Fibroblast of pulmonary artery (primary cell): ENCODE measurements around the gene CBL.

Experiments used
- DNase-seq: peaks from one replicate; pipeline ENCODE4 v3.0.0-alpha.2; 2010; ENCODE audit warnings: low read depth
- H3K4me3 ChIP-seq: replicated peaks from 2 replicates; pipeline ENCODE4 v1.5.1; 2011; ENCODE audit warnings: low read depth, mild to moderate bottlenecking, control low read depth, low read length, moderate library complexity
- CTCF ChIP-seq: IDR thresholded peaks from 2 replicates; pipeline ENCODE4 v1.5.1; 2011; ENCODE audit warnings: mild to moderate bottlenecking, control low read depth, low read length, inconsistent platforms; ENCODE audit errors: missing control alignments

The CBL gene

GRCh38 chr11:119205574-119206510, at the start of gene CBL:
Gene CBL, plus strand, starts transcription at chr11:119206339. Its CDS starts 79 bp downstream, at chr11:119206418.
- TF ChIP-seq CTCF: peak; percentile 73
- peak; percentile 89 for DNase-seq
- peak within 1 kb of the TSS; percentile 92 for H3K4me3 ChIP-seq

DNA sequence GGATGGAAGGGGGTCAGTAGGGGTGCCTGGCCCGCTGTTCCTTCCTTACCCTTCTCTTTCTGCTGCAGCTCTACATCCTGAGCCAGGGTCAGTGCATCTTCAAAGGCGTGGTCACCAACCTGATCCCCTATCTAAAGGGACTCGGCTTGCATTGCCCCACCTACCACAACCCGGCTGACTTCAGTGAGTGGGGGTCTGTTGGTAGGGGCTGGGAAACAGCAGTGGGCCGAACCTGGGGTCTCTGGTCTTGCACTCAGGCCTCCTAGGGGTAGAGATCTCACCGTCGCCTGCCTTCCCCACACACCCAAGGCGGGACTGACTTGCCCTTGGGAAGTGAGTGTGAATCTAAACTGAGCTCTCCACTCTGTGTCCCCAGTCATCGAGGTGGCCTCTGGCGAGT, 49.6 kb upstream of the CBL start:
- H3K4me3 ChIP-seq: no peak overlapping the region
- no peak for TF ChIP-seq CTCF
- no peak for DNase-seq

- no peak for TF ChIP-seq CTCF
- H3K4me3 ChIP-seq: no peak overlapping the region
- no peak for DNase-seq
Measured at GRCh38 chr11:119157063-119157462, 49.1 kb upstream of the CBL start.

DNA sequence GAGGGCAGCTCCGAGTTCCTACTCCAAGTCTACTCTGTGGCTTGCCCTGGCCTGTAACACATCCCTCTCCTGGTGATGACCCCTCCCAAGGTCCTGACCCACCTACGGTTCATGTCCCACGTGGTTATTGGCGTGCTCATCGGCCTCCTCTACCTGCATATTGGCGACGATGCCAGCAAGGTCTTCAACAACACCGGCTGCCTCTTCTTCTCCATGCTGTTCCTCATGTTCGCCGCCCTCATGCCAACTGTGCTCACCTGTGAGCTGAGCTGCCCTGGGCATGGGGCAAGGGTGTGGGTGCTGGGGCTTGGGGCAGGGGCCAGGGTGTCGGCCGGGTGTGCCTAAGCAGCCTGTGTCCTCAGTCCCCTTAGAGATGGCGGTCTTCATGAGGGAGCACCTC, 47.7 kb upstream of the CBL start:
- TF ChIP-seq CTCF: no peak
- DNase-seq: no peak
- no peak overlapping the region for H3K4me3 ChIP-seq

DNA sequence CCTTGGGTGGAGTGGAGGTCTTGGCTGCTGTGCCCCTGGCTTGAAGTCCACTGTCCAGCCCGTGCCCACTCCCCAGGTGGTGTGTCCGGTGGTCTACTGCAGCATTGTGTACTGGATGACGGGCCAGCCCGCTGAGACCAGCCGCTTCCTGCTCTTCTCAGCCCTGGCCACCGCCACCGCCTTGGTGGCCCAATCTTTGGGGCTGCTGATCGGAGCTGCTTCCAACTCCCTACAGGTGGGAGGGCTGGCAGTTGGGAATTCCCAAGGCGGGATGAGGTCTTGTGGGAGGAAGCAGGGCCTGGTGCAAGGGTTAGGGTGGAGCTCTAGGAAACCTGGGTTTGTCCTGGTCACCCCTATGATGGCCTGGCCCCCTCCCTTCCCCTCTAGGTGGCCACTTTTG, 46.0 kb upstream of the CBL start:
- TF ChIP-seq CTCF: no peak
- H3K4me3 ChIP-seq: no peak overlapping the region
- DNase-seq: no peak

DNA sequence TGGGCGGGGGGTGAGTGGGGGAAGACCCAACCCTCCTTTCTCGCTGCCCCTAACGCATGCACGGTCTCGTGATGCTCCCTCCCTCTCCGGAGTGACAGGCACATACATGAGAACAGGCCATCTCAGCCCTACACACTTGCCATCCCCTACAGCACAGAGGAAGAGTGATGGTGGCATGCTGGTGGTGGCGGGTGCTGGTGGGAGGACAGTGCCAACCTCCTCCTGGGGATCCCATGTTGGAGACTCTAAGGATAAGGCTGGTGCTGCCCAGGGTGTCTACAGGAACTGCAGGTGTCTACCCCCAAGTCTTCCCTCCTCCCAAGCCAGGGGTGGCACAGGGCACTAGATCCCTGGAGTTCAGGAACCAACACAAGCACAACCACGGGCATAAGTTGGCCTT, 44.3 kb upstream of the CBL start:
- no peak for TF ChIP-seq CTCF
- no peak for DNase-seq
- no peak overlapping the region for H3K4me3 ChIP-seq
